CD4-positive, alpha-beta T cell treated with Interferon gamma for 1 hour (primary cell): ENCODE data around the gene PRRT3.
"Not testable (repeated sequence)": the region's sequence is repeated elsewhere in the genome, so short reads cannot be mapped to it uniquely, and the experiment has no call there.

Source experiments
- DNase-seq: peaks from one replicate; pipeline ENCODE4 v3.0.0-alpha.2; 2020

The PRRT3 gene

GRCh38 chr3:9897408-9898372, 54.5 kb downstream of the PRRT3 start:
- DNase-seq = no peak

DNA sequence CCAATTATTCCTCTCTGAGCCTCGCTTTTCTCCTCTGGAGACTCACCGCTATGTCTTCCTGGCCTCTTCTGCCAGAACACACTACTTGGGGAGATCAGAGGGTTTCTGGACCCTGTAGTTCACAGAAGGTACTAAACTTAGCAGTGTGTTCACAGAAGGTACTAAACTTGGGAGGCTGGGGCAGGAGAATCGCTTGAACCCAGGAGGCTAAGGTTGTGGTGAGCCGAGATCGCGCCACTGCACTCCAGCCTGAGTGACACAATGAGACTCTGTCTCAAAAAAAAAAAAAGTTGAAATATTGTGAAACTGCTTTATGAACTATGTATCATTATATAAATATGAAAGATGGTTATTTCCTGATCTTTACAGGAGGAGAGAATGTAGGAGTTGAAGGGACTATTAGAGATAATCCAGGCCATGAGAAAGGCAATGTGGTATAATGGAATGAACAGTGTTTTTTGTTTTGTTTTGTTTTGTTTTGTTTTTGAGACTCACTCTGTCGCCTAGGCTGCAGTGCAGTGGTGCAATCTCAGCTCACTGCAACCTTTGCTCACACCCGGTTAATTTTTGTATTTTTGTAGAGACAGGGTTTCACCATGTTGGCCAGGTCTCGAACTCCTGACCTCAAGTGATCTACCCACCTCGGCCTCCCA, 55.3 kb downstream of the PRRT3 start:
- DNase-seq = not testable (repeated sequence)

- not testable (repeated sequence) for DNase-seq
These were observed 56.5 kb downstream of the PRRT3 start for GRCh38 chr3:9895715-9896114.
